Activated CD8-positive, alpha-beta memory T cell treated with anti-CD3 and anti-CD28 coated beads, Interleukin-2, amount 50 U/mL, for 1 hour (primary cell): Measurements from ENCODE around the gene ZNF181.
"Not testable (repeated sequence)": the region's sequence is repeated elsewhere in the genome, so short reads cannot be mapped to it uniquely, and the experiment has no call there.

Source experiments
- DNase-seq: peaks from one replicate; pipeline ENCODE4 v3.0.0-alpha.2; 2020; ENCODE audit errors: extremely low read depth

Gene ZNF181

DNA sequence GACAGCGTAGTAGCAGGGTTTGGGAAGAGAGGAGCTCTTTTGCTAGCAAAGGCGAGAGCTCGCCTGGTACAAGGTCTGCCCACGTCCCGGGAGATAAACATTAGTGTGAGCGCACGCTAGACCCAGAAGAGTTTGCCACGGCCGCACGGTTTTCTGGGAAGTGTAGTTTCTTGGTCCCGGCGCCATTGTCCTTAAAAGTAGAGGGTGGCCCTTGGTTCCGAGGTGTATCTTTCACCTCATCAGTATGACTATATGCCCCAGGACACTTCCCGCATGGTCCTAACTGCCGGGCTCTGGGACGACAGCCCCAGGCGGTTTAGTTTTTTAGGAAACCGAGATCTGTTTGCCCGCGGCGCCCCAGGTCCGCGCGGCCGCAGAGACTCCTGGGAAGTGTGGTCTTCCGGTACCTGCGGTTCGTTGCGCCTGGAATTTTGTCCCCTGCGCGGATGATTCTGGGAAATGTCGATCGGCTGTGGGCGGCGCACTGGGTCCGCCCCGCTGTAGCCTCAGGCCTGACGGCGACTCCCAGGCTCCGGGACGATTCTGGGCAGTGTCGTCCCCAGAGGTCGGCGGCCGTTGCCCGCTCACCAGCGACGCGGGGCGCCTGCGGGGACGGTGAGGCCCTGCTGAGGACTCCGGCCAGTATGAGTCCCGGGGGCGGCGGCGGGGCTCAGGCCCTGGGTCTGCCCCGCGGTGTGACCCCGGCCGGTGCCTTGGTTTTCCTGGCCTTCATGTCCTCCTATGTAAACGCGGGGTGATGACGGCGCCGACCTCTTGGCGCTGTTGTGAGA, at the start of gene ZNF181:
TSS of gene ZNF181 (plus strand) at position 498 of the 791 bp plus-strand sequence. CDS start 795 bp downstream, outside the sequence.
- DNase-seq, result peak; percentile 47

DNA sequence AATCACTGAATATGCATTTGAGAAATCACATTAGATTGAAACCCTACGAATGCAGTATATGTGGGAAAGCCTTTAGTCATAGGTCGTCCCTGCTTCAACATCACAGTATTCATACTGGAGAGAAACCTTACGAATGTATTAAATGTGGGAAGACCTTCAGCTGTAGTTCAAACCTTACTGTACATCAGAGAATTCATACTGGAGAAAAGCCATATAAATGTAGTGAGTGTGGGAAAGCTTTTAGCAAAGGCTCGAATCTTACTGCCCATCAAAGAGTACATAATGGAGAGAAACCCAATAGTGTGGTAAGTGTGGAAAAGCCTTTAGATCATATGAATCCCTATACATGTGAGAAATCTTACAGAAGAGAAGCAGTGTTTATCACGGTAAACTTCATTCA, 48.8 kb upstream of the ZNF181 start:
- DNase-seq, result not testable (repeated sequence)

- DNase-seq, result no peak
Measured at GRCh38 chr19:34686455-34686854, 47.6 kb upstream of the ZNF181 start.

GRCh38 chr19:34687348-34687747, 46.7 kb upstream of the ZNF181 start:
- DNase-seq, result no peak

DNA sequence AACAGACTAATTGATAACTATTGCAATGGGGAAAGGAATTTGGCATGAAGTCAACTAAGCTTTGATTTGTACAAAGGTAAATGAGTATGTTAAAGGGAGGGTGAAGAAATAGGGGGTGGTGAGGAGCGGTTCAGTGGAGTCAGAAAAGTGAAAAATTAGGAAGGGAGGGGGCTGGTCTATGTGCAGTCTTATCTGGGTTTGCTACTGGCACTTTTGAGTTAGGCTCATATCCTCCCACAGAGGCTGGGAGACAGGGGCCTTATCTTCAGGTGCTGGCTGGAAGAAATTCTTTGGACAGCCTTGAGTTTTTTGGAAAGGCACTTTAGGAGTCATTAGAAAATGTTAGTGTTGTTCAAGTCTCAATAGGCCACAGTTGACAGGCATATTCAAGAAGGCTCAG, 45.5 kb upstream of the ZNF181 start:
- DNase-seq, result no peak

DNA sequence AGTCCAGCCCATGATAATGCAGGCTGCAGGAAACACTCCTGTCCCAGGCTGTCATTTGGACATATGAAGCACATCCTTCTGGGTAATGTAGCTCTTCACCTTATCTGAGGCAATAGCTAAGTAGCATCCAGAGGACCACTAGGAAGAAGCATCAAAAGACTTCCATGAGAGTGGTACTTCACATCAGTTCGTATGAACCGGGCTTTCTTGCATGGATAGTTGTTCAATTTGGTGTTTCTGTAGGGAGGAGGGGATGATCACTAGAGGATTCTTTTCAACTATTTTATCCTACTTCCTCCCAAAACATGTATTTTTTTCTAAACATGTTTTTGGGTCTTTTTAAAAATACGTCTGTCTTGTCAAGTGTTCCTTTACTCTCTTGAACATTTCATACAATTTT, 43.7 kb upstream of the ZNF181 start:
- DNase-seq, result no peak

- DNase-seq, result no peak
Measured at GRCh38 chr19:34692549-34692948, 41.5 kb upstream of the ZNF181 start.

- no peak for DNase-seq
Measured at GRCh38 chr19:34707661-34708060, 26.4 kb upstream of the ZNF181 start.

- no peak for DNase-seq
Measured at GRCh38 chr19:34711890-34712289, 22.2 kb upstream of the ZNF181 start.

DNA sequence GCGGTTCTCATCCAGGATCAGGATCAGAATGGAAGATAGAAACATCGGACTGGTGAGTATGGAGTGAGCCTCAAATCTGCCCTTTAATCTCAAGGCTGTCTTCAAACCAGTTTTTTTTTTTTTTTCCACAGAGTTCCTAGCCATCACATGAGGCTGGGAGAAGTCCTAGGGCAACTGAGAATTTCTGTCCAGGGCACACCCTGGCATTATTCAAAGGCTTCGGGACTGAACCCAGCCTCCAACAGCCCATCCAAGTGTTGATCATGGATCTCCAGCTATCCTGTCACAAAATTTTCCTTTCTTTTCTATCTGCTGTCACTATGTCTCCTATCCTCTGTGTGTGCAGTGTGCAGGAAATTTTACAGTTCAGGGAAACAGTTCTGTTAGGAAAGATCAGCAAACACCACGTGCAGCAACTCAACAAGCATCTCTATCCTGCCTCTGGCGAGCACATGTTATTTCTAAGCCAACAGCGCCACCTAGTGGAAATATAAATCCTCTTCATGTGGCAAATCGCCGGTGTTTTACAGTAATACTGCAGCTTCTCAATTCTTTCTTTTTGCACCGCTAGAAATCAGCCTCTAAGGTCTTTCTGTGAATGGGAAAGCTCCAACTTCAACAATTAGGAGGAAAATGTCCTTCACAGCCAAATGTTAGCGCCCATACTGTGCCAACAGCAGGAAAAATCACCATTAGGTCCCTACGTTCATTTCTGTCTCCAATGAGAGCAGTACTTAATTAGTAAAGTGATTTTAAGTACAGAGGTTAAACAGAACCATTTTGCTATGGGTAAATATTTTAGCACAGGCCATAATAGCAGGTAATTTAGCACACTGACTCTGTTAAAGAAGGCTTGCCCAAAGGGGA, 21.4 kb upstream of the ZNF181 start:
- DNase-seq, result peak; percentile 50

- no peak for DNase-seq
Measured at GRCh38 chr19:34713262-34713637, 20.8 kb upstream of the ZNF181 start.

GRCh38 chr19:34715357-34715756, 18.7 kb upstream of the ZNF181 start:
- DNase-seq, result no peak

GRCh38 chr19:34722353-34722752, 11.7 kb upstream of the ZNF181 start:
- DNase-seq, result no peak

DNA sequence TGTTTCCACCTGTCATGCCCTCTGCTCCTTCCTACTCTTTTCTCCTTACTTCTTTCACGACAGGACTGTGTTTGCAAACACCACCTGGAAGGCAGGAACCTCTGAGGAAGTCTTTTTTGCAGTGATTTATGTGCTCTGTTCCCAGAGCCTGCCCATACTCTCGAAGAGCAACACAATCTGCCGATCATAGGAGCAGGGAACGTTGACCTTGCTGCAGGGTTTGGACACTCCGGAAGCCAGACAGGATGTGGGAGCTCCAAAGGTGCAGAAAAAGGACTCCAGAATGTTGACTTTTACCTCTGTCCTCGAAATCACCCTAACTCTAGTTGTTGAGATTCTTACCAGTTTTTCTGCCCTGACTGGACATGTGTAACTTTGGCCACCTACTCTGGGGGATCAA, 8.6 kb upstream of the ZNF181 start:
- no peak for DNase-seq

DNA sequence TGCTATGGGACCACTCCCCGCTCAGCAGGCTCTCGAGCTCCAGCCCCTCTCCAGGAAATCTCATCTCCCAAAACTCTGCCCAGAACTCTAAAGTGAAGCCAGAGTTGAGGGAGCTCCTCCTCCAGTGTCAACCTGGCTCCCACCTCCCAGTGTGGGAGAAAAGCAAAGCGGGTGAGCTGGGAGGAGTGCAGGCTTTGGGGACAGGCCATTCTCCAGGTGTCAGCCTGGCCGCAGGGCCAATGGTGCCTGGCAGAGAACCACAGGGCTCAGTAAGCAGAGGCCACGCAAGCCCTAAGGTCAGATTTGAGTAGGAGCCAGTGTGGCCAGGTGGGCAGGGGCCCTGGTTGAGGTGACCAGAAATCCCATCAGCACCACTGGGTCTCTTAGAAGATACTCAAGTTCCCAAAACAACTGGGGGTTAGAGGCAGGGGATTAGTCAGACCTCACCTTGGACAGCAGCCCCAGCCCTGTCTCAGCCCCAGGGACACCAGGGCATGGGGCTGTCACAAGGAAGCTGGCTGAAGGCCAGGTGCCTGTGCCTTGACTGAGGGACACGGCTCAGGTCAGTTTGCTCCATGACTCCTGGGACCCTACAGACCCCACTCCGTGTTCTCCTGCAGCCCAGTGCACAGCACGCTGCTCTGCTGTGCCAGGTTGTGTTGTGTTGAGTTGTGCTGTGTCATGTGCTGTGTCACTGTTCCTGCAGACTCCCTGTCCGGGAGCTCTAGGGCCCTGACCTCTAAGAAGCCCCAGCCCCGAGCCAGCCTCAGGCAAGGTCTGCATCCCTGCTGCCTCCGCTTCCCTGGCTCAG, 2.8 kb upstream of the ZNF181 start:
- no peak for DNase-seq

GRCh38 chr19:34731964-34732363, 2.1 kb upstream of the ZNF181 start:
- no peak for DNase-seq

- DNase-seq, result no peak
Measured at GRCh38 chr19:34732612-34733211, 1.3 kb upstream of the ZNF181 start.

DNA sequence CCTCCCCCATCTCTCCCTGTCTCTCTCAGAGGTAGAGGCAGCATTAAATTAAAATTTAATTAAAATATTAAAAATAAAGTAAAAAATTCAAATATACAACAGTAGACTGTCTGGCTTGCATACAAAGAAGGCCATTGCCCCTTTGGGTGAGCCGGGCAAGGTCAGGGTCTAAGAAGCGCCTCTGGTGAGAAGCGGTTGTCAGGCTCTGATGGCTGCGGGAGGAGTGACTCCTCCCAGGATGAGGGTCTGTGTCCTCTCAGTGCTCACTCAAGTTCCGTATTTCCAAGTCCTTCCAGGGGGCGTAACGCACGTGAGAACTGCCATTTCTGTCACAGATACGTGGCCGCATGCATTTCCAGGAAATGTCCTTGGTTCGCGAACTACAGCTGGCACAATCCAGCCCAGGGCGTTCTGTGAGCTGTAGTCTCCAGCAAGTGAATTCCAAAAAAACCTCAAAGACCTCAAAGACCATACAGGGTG, 737 bp upstream of the ZNF181 start:
- DNase-seq, result no peak

DNA sequence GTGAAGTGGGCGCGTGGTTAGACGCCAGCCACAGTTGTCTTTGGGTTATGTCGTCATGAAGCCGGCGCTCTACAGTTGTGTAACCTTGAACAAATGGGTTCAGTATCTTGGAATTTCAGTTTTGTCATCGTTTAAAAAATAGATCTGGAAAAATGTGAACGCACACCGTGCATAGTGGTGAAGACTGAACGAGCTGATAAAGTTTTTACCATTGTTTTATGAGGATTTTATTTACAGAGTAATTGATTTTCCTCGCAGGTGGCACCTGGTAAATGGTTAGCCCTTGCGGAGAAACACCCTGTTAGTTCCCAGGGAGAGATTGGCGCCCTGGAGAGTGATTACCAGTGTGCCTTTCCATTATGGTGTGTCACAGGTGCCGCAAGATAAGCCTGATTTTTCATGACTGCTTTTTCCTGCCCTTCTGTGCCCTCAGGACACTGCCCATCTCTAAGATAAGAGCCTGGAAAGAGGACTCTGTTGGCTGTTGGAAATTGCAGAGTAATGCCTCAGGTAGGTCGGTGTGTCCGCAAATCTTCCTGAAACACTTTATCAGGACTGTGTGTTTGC, 577 bp downstream of the ZNF181 start:
- peak; percentile 14 for DNase-seq

DNA sequence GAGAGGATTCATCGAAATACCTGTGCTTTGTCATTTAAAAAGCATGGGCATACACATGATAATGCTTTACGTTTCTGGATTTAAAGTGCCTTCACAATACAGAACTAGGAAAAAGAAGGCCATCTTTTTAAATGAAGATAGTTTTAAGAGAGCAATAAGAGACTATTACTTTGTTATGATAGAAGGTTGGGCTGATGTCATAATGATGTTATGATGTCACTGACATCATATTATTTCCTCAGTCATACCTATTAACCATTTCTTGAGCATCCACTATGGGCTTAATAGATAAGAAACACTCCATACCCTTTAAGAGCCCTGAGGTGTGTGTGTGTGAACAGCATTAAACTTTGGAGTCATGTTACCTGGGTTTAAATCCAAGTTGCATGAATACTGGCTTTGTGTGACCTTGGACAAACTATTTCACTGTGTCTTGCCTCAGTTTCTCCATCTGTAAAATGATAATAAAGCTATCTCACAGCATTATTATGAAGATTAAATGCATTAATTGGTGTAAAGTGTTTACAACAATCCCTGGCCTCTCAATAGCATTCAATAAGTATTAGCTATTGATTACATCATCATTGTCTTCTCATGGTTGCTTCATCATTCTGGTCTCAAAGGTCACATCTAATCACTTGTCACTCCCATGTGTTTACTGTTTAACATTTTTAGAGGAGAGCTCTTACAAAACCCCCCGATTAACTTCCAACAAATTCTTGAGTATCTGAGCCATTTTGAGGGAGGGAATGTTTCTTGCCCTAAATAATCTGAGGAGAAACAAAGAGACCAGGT, 11.1 kb downstream of the ZNF181 start:
- no peak for DNase-seq
